C4-2B (cell line): ENCODE data around the gene PREP.

Experiments
- CTCF ChIP-seq: fragments of 450-650 bp; conservative IDR thresholded peaks from 2 replicates; pipeline ENCODE4 v1.5.1; 2017; ENCODE audit warnings: mild to moderate bottlenecking
- ZFX ChIP-seq: fragments of 450-650 bp; IDR thresholded peaks from 2 replicates; pipeline ENCODE4 v1.6.1; 2017

DNA sequence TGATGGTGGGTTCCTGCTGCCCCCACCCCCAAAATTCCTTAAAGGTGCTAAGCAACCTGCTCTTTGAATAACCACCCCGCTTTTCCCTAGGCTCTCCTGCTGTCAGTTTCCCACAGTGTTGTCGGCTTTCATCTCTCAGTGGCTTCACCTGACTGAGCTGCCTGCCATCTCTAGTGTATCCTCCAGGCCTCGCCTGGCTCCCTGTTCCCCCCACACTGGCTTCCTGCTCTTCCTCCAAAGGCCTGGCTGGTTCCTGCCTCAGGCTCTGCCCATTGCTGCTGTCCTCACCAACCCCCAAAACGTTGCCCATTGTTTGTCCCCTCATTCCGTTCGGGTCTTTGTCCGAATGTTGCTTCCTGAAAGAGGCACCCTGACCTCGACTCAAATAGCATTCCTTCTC lies 129.3 kb downstream of the PREP start:
- TF ChIP-seq CTCF (no peak), ZFX (no peak)
